ENCODE measurements around the gene GSN. TPM values are rescaled to one million over a fixed set of nuclear protein-coding genes. Genes with fewer than 3 reads are reported as not detected.

The GSN gene
- total RNA-seq, 2 experiments from 2014 or later, result 1.9 to 2.2 TPM

GRCh38 chr9:121283856-121284732 lies 16.1 kb downstream of the GSN start:
- CTCF ChIA-PET, result interaction anchor here (1.1 to 1.8 kb wide), 3 partner anchors 15 to 266 kb away, joined by 3 to 5 read pairs (median 5); no protein-coding TSS in a partner anchor

GRCh38 chr9:121284733-121285451 lies 16.9 kb downstream of the GSN start:
- no peak for TF ChIP-seq CTCF (IDR thresholded peaks at IDR 0.05)
- peaks cover 31% of the 10 kb centered on the region for H3K4me1 Mint-ChIP-seq (ENCODE audit: low read depth)
- ATAC-seq (no peak), DNase-seq (no peak)
- CTCF ChIA-PET, result interaction anchor here (1.1 to 1.8 kb wide), 3 partner anchors 15 to 266 kb away, joined by 3 to 5 read pairs (median 5); no protein-coding TSS in a partner anchor
- H3K36me3 Mint-ChIP-seq (ENCODE audit: low read depth), result no peaks in the 10 kb centered on the region
- H3K9me3 Mint-ChIP-seq, result no peaks in the 10 kb centered on the region
- intact Hi-C loops (cut with micrococcal nuclease), result no loop called here
- no peak overlapping the region for H3K4me3 Mint-ChIP-seq
- POLR2A ChIA-PET, result no interaction called here
- no peak overlapping the region for H3K27ac Mint-ChIP-seq
- no peaks in the 10 kb centered on the region for H3K27me3 Mint-ChIP-seq

More at GRCh38 chr9:121283856-121284732, 16.1 kb downstream of the GSN start:
- POLR2A ChIA-PET, result interaction anchor here (1.4 kb wide), 1 partner anchor 16 kb away, joined by 3 read pairs; no protein-coding TSS in a partner anchor
- Mint-ChIP-seq H3K36me3 (ENCODE audit: low read depth) (no peaks in the 10 kb centered on the region), H3K27ac (no peak overlapping the region), H3K27me3 (no peaks in the 10 kb centered on the region), H3K4me1 (ENCODE audit: low read depth) (peaks cover 31% of the 10 kb centered on the region), H3K4me3 (no peak overlapping the region), H3K9me3 (no peaks in the 10 kb centered on the region)
- ATAC-seq (no peak), DNase-seq (no peak)
- intact Hi-C loops (cut with micrococcal nuclease), result no loop called here
- TF ChIP-seq CTCF (IDR thresholded peaks at IDR 0.05), result no peak

- DNase-seq (no peak), ATAC-seq (no peak)
- ChIA-PET CTCF (interaction anchor here (1.3 to 2.9 kb wide), 4 partner anchors 8 to 74 kb away, joined by 4 to 11 read pairs (median 5); no protein-coding TSS in a partner anchor), POLR2A (no interaction called here)
- intact Hi-C loops (cut with micrococcal nuclease), result no loop called here
- H3K4me3 Mint-ChIP-seq, result no peak overlapping the region
- peak overlapping the region; percentile 47 for H3K27ac Mint-ChIP-seq
- H3K4me1 Mint-ChIP-seq (ENCODE audit: low read depth), result peaks cover 31% of the 10 kb centered on the region
- no peaks in the 10 kb centered on the region for H3K9me3 Mint-ChIP-seq
- no peaks in the 10 kb centered on the region for H3K36me3 Mint-ChIP-seq (ENCODE audit: low read depth)
- TF ChIP-seq CTCF (IDR thresholded peaks at IDR 0.05), result no peak
- no peaks in the 10 kb centered on the region for H3K27me3 Mint-ChIP-seq
These were observed 18.1 kb downstream of the GSN start for GRCh38 chr9:121285835-121286687.

GRCh38 chr9:121286688-121286972 lies 18.7 kb downstream of the GSN start:
- no peaks in the 10 kb centered on the region for H3K36me3 Mint-ChIP-seq (ENCODE audit: low read depth)
- CTCF ChIA-PET, result interaction anchor here (1.3 to 2.9 kb wide), 4 partner anchors 8 to 75 kb away, joined by 4 to 11 read pairs (median 5); no protein-coding TSS in a partner anchor
- no peaks in the 10 kb centered on the region for H3K27me3 Mint-ChIP-seq
- POLR2A ChIA-PET, result no interaction called here
- H3K4me1 Mint-ChIP-seq (ENCODE audit: low read depth), result peaks cover 31% of the 10 kb centered on the region
- intact Hi-C loops (cut with micrococcal nuclease), result no loop called here
- H3K4me3 Mint-ChIP-seq, result no peak overlapping the region
- no peaks in the 10 kb centered on the region for H3K9me3 Mint-ChIP-seq
- peak overlapping the region; percentile 47 for H3K27ac Mint-ChIP-seq
- ATAC-seq (no peak), DNase-seq (no peak)
- no peak for TF ChIP-seq CTCF (IDR thresholded peaks at IDR 0.05)

Data from activated CD8-positive, alpha-beta T cell treated with anti-CD3 and anti-CD28 coated beads for 36 hours (primary cell).